22Rv1 (cell line): ENCODE results near the gene LRRN4.

ENCODE experiments used
- H3K27ac ChIP-seq: fragments of 450-650 bp; 2 replicates; pipeline ENCODE4 v1.5.1; 2017
- ZFX ChIP-seq: fragments of 450-650 bp; IDR thresholded peaks from 2 replicates; pipeline ENCODE4 v1.6.1; 2017; ENCODE audit warnings: antibody characterized with exemption, borderline replicate concordance
- TF ChIP-seq, protein P1 (sequence below): fragments of 450-650 bp; IDR thresholded peaks from 2 replicates; pipeline ENCODE4 v1.5.1; 2017; ENCODE audit warnings: mild to moderate bottlenecking

LRRN4 gene

GRCh38 chr20:6074145-6074561 is 20.3 kb upstream of the LRRN4 start:
- no peak overlapping the region for H3K27ac ChIP-seq
- TF ChIP-seq ZFX, result no peak
- TF ChIP-seq, protein P1, sequence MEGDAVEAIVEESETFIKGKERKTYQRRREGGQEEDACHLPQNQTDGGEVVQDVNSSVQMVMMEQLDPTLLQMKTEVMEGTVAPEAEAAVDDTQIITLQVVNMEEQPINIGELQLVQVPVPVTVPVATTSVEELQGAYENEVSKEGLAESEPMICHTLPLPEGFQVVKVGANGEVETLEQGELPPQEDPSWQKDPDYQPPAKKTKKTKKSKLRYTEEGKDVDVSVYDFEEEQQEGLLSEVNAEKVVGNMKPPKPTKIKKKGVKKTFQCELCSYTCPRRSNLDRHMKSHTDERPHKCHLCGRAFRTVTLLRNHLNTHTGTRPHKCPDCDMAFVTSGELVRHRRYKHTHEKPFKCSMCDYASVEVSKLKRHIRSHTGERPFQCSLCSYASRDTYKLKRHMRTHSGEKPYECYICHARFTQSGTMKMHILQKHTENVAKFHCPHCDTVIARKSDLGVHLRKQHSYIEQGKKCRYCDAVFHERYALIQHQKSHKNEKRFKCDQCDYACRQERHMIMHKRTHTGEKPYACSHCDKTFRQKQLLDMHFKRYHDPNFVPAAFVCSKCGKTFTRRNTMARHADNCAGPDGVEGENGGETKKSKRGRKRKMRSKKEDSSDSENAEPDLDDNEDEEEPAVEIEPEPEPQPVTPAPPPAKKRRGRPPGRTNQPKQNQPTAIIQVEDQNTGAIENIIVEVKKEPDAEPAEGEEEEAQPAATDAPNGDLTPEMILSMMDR, result peak; percentile 44

- TF ChIP-seq, protein P1, result no peak
- TF ChIP-seq ZFX, result no peak
- H3K27ac ChIP-seq, result no peak overlapping the region
Measured at GRCh38 chr20:6070829-6071695, 17.2 kb upstream of the LRRN4 start.

DNA sequence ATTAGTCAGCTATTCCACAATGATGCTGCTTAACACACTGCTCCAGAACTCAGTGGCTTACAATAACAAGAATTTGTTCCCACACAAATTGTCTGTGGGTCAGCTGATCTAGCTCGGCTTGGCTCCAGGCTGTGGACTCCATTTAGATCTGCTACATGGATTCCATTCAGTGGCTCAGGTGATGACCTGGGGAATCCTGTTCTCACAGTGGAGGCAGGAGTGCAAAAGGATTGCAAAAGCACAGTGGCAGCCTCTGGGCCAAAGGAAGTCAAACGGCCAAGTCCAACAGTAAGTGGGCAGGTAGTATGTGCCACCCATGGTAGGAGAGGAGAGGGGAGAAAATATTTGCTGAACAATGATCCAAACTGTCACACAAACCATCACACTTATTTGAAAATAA is 15.8 kb upstream of the LRRN4 start:
- TF ChIP-seq ZFX, result no peak
- TF ChIP-seq, protein P1, result no peak
- H3K27ac ChIP-seq, result no peak overlapping the region

DNA sequence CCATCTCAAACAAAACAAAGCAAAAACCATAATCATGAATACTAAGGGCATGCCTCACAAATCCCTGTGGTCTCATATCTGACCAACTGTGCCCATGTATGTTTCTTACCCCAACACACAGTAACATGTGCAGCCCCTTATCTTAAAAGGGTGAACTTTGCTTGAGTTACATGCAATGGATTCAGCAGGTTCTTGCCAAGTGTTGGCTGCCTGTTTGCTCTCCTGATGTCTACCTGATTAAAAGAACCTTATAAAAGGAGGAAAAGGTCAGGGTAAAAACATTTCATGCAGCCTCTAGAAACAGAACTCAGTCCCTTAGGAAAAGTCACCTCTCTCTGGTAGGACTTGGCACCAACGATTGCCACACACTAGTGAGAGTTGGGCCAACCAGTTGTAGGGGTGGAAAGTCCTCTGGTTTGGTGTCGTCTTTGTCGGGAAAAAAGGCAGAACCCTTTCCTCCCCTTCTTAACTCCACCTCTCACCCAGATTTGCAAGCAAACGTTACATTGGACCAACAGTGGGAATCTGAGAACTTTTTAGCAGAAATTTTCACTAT is 14.0 kb upstream of the LRRN4 start:
- TF ChIP-seq ZFX, result no peak
- TF ChIP-seq, protein P1, result no peak
- H3K27ac ChIP-seq, result no peak overlapping the region

DNA sequence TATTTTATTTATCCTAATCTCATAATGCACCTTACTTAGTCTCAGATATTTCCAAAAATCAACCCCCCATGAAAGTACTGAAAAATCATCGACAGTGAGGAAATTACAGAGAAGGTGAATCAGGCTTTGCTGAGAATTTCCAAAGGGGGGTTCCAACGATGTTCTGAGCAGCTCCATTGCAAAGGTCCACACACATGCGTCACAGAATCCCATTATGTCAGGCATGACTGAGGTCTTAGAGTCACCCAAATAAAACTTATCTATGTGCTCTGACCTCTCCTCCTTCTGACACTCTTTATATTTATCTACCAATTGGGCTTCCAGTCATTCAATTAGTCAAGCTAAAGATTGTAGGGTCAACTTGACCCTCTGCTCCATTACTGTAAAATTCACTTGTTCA is 12.7 kb upstream of the LRRN4 start:
- TF ChIP-seq, protein P1, result no peak
- TF ChIP-seq ZFX, result no peak
- no peak overlapping the region for H3K27ac ChIP-seq

- TF ChIP-seq, protein P1, result no peak
- TF ChIP-seq ZFX, result no peak
- H3K27ac ChIP-seq, result no peak overlapping the region
Measured at GRCh38 chr20:6061544-6061943, 7.7 kb upstream of the LRRN4 start.

DNA sequence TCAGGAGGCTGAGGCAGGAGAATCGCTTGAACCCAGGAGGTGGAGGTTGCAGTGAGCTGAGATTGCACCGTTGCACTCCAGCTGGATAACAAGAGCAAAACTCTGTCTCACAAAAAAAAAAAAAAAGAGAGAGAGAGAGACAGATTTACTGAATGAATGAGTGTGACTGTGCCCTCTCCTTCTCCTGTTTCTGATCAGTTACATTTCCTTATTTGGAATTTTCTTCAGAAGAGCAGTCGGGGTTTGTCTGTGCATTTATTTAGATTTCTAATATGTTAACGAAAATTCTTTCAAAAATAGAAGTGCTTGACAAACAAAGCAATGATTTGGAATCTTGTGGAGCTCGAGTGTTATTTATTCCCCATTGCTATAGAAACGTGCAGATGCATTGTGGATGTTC is 6.4 kb upstream of the LRRN4 start:
- TF ChIP-seq, protein P1, result no peak
- TF ChIP-seq ZFX, result no peak
- H3K27ac ChIP-seq, result no peak overlapping the region
